ENCODE data around the gene SCYL1.

The SCYL1 gene

DNA sequence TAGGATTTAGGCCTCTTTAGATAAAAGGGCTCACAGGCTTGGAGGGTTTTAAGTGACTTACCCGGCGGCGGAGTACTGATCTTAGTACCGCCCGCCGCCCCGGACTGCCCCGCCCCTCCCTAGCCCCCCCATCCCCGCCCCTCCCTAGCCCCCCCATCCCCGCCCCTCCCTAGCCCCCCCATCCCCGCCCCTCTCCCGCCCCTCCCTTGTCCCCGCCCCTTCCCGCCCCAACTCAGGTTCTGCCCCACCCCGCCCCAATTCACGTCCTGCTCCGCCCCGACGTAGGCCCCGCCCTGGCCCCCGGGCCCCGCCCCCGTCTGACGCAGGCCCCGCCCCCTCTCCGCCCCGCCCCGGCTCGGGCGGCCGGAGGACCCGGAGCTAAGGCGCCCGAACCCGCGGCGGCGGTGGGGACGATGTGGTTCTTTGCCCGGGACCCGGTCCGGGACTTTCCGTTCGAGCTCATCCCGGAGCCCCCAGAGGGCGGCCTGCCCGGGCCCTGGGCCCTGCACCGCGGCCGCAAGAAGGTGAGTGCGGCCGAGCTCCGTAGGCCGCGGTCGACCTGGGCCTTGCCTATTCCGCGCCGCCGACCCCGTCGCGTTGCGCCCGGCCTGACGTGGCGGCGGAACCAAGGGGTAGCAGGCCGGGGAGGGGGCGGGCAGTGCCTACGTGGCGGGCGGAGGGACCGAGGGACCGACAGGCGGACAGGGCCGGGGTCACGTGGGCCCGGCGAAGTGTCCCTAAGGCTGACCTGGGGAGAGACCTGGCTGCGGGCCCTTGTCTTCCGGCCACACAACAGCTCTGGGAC is at the start of gene SCYL1:
SCYL1 (plus strand) TSS at position 343 of the 805 bp plus-strand sequence; CDS start at position 414, 71 bp downstream.
- DNase-seq (ENCODE audit: low read depth) = peak; percentile 75

- no peak for DNase-seq (ENCODE audit: low read depth)
Measured at GRCh38 chr11:65476632-65477148, 48.2 kb upstream of the SCYL1 start.

- DNase-seq (ENCODE audit: low read depth) = peak; percentile 91
Measured at GRCh38 chr11:65477149-65477965, 47.5 kb upstream of the SCYL1 start.

GRCh38 chr11:65478388-65479183 is 46.3 kb upstream of the SCYL1 start:
- no peak for DNase-seq (ENCODE audit: low read depth)

DNA sequence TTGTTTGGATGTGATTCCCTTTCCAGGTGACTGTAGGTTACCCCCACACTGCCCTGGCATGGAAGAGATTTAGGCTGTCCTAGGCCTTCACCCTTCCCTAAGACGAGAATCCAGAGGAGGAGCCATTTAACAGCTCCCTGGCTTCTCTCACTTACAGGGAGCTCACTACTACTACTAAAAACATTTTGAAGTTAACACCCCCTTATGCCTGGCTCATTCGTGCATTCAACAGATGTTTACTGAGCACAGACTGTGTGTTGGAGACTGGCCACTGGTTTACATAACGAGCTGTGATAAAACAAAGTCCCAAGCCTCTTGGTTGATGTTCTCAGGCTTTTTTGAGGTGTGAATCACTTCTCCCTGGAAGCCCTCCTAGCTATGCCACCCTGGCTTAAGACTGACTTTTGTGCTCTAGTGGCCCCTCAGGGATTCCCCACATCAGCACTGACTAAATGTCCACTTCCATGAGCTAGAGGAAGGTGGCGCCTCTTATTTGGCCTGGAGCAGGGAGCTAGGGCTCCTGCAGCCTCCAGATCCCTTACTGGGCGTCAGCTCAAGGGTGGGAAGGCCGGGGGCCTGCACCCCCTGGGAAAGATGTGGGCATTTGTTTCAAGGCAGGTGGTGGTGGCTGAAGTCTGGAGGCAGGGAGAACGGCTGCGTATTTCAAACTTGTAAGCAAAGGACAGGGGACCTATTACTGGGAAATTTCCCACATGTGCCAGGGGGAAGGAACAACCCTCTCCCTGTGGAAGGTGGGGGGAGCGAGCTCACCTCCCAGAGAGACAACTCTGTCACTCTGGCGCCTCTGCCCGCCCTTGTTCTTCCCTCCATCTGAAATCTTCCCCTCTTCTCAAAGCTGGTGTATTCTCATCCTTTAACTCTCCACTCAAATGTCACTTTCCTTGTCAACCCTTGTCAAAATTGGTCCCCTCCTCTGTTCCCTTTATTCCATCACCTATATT is 45.4 kb upstream of the SCYL1 start:
- no peak for DNase-seq (ENCODE audit: low read depth)

- no peak for DNase-seq (ENCODE audit: low read depth)
Measured at GRCh38 chr11:65482306-65482850, 42.5 kb upstream of the SCYL1 start.

DNA sequence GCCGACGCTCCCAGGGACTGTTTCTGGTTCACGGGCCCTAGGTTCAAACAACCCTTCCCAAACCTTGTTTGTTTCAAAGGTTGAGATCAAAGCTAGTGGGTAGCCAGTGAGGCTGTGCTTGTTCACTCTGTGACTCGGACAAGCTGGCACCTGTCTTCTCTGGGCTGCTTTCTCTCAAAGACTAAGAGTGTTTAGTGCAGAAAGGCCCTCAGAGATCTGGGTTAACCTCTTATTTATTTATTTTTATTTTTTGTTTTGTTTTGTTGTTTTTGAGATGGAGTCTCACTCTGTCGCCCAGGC is 39.0 kb upstream of the SCYL1 start:
- no peak for DNase-seq (ENCODE audit: low read depth)

DNA sequence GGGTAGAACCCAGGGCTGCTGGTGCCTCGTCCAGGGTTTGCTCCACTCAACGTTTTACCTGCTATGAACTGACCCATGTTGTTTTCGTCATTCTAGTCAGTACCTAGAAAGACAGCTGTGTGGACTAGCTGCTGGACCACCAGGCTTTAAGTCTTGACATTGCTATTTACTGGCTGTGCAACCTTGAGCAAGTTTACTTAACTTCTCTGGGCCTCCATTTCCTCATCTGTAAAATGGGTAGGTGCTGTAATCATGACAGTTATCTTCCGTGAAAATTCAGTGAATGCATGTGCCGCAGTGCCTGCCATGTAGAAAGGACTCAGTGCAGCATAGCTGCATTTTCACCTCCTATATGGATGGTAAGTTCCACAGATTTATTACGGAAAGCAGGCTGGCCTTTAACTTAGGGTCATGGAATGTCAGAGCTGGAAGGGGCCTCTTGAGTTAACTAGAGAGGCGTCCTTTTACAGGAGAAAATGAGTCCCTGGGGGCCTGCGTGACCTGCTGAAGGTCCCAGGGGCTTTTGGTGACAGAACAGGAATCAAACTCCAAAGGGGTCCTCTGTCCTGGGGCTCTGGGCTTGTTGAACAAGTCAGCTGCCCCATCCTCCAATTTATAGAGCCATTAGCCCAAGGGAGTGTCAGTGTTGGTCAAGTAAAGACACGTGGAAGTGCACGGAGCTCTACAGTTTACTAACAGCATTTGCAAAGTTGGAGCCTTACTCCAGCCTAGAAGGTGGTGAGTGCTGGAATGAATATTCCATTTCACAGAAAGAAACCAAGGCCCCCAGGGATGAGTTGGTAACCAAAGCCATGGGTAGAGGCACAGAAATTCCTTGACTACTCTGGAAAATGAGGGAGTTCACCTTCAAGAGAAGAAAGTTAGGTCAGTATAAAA is 38.1 kb upstream of the SCYL1 start:
- no peak for DNase-seq (ENCODE audit: low read depth)

DNA sequence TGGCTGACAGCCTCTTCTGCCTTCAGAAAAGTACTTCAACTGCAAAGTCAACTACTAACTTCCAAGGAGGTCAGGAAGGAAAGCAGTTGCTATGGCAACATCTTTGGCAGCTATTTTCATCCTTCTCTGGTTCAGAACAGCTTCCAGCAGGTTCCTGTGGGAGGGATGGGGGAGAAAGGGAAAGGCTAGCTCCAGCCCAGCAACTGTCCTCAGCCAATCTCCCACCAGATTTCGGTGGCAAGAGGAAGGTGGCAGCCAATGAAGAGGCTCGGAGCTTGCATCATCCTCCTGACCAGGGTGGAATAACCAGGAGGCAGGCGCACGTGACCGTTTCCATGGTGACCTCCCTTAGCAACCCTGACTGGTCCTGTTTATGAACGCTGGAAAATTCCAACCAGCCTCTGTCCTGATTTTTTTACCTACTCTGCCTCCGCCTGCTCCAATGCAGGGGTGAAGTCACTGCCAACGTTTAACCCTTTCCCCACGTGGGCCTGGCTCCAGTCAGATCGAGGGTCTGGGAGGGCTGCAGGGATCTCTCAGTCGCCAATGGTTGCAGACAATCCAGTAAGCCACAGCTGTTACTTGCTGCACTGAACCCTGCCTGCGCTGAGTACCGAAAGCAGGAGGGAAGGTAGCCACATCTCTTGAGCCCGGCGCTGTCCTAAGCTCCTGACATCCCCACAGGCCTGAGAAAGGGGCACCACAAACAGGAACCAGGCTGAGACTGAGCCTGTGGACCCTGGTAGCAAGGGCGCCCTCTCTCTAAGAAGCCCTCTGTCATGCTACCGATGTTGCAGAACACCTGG is 37.2 kb upstream of the SCYL1 start:
- DNase-seq (ENCODE audit: low read depth) = no peak

DNA sequence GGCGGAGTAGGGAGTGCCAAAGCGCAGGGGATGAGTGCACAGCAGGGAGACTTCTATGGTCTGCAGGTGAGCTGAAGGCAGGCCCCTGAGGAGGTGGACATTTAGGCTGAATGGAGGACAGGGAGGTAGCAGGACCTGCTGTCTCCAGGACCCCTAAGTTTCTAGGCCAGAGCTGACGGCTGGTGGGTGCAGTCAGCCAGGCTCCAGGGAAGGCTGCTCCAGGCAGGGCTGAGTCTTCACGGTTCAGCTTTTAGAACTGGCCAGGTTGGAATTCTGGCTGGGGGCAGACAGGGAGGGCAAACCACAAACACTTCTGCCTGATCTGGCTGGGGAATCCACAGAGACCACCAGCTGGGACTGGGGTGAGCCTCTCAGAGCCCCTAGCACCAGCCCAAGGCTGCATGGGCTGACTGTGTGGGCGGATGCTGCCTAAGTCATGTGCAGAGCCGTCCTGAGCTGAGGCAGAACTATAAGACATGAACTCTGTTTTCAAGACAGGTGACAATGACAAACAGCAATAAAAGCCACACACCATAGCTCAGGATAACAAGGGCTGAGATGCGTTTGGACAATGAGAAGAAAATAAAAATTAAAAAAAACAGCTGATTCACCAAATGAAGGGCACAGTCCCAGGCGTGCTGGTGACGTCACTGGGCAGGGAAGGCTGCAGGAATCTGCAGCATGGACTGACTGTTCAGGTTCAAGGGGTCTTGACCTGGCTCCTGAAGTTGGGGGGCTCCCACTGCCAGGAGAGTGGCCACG is 36.4 kb upstream of the SCYL1 start:
- DNase-seq (ENCODE audit: low read depth) = no peak

DNA sequence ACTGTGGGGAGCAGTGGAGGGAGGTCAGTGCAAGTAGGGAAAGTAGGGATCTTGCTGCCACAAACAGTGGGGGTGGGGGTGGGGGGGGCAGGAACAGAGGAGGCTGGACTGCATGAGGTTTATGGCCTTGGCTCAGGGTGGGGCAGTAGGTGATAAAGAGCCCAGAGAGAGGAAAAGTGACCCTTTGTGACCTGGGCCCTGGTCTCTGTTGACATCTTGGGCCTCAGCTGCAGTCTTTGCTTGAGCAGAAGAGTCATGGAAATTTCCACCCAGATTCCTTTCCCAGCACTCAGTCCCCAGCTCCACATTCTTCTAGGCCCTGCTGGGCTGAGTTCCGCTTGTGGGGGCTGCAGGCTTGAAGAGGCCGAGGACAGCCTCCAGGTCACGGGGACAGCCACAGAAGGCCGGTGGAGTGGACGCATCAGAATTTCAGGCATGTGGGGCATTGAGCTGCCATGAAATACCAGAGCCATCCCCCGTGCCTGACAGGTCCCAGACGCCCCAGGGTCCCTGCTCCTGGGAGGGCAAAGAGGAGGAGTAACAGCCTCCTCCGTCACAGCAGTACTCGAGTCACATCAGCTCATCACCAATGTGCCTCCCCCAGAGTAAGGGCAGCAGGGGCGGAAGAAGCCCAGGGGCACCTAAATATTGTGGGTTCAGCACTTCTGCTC is 35.7 kb upstream of the SCYL1 start:
- DNase-seq (ENCODE audit: low read depth) = no peak

DNA sequence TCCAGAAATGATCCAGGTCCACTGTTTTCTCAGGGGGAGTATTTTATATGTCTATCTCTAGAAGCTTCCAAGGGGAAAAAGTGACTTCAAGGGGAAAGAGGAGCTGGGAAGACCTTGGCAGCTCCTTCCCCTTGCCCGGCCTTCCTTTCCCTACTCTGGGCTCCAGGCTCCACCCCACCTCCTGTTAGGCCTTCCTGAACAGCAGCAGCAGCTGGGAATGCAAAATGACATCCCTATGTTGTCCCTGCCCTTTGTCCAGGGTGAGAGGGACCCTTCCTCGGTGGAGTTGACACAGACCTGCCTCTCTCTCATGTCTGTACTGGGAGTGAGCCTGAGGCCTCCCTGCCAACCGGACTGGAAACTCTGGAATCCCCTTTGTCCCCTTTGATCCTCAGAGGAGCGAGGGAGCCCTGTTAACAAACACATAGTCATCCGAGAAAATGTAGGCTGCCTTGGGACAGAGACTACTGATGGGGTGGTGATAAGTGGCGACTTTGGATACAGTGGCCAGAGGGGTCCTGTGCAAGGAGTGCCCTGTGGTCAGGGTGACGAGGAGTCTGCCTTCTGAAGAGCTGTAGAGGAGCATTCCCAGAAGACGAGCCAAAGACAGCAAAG is 35.1 kb upstream of the SCYL1 start:
- DNase-seq (ENCODE audit: low read depth) = no peak

GRCh38 chr11:65491163-65491465 is 33.8 kb upstream of the SCYL1 start:
- no peak for DNase-seq (ENCODE audit: low read depth)

GRCh38 chr11:65491614-65492386 is 33.1 kb upstream of the SCYL1 start:
- no peak for DNase-seq (ENCODE audit: low read depth)

DNA sequence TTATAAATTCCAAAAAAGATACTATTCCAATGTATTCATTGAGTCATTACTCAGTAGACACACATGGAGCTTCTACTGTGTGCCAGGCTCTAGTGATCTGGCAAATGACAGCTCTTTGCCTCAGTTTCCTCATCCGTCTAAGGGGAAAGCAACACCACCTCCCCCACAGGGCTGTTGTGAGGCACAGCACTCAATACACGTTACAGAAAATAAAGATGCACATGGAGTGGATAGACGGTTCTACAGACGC is 32.6 kb upstream of the SCYL1 start:
- no peak for DNase-seq (ENCODE audit: low read depth)

GRCh38 chr11:65492637-65493366 is 32.1 kb upstream of the SCYL1 start:
- DNase-seq (ENCODE audit: low read depth) = no peak

Data from activated T-cell treated with anti-CD3 and anti-CD28 coated beads for 24 hours (primary cell).